Hematopoietic multipotent progenitor cell treated with erythropoietin and hydrocortisone succinate and interleukin-3 and kit ligand, for 15 days (in vitro differentiated cells): ENCODE measurements around the gene TACO1.
A peak's percentile ranks its signal among the peaks of the same experiment; 100 is the strongest.

Source experiments
- DNase-seq: peaks from one replicate; pipeline ENCODE4 v3.0.0-alpha.2; 2015; ENCODE audit warnings: low spot score

Gene TACO1

GRCh38 chr17:63601439-63602371 is 1.0 kb downstream of the TACO1 start:
- peak; percentile 56 for DNase-seq

DNA sequence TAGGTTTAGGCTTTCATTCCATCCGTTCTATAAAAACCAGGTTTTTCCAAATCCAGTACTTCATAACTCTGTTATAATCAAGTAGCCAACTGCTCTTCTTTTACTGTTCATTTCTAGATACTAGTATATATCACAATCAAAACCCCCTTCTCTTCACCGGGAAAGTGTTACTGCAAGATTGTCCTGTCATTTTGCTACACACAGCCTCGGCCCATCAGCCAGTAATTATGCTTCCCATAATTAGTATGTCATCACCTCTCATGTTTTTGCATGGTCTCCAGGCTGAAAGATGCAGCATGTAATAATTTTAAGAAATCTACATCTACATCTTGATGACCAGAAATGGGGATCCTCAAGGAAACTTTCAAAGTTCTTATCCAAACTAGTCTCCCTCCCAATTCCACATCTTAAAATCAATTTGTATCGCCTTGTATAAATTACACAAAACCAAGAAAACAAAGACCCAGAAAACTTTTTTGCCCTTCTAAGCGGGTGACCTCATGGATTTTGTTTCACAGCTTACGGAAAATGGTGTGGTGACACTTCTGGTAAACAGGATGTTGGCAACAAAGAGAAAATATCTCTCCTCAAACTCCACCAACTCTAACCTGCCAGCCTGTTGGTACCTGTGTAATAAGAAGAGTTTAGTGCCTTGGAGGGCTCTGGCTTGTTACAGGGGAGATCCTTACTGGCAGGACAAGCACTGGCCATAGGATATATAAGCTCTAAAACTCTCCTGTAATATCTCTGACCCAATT is 9.3 kb downstream of the TACO1 start:
- no peak for DNase-seq

- DNase-seq = no peak
These were observed 10.2 kb downstream of the TACO1 start for GRCh38 chr17:63610854-63611253.

- no peak for DNase-seq
These were observed 10.7 kb downstream of the TACO1 start for GRCh38 chr17:63611354-63611753.

- DNase-seq = no peak
These were observed 13.0 kb downstream of the TACO1 start for GRCh38 chr17:63613663-63614062.

DNA sequence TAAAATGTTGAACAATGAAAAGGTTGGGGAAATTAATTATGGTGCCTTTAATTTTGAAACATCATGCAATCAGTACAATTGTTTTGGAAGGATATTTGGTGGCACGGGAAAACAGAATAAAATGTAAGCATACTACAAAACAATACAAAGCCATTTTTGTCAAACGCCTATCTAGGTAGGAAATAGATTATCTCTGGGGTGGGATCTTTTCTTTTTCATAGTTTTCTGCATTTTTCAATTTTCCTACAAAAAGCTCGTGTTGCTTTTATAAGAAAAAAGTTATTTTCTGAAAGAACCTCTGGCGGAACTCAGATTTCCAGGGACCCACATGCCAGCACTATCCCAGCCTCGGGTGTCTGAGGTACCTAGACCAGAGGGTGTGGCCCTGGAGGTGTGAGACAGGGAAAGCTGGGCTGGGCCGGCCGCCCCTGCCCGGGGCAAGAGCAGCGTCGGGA is 20.6 kb downstream of the TACO1 start:
- no peak for DNase-seq

DNA sequence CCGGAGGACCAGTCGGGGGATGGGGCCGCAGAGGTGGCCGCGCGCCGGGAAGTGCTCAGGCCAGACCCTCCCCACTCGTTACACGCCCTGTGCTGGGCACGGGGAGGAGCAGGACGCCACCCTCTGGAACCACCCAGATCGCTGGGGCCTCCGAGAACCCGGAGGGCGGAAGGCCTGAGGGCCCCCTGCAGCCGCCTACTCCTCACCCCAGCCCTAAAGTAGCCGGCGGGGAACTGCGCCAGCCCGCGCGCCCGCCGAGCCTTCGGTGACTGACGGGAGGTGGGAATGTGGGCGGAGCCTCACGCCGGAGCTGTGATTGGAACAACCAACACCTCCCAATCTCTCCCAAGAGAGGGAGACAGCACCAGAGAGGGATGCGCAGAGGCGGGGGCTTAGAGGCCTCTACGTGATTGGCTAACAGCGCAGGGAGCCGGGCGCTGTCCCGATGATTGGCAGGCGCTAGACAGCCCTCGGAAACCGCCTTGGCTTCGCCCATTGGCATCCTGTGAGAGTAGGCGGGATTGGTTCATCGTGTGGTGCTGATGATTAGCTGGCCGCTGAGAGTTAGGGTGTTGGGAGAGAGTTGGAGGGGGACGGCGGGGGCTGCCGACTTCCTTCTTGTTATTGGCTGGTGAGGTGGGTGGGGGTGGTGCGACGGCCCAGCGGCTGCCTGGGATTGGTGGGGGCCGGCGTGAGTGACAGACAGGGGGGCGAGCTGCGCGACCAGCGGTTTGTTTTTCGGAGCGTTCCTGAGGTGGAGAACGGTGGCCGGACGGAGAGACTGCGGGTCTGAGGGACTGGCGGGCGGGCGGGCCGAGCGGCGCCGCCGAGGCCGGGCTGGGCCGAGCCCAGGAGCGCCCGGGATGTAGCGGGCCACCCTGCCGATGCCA is 21.2 kb downstream of the TACO1 start, which contains the start of gene MAP3K3:
Gene MAP3K3 (plus strand): TSS at position 734 of the 890 bp plus-strand sequence. CDS start 343 bp downstream, outside the sequence.
- peak; percentile 97 for DNase-seq

- DNase-seq = peak; percentile 51
These were observed 22.1 kb downstream of the TACO1 start for GRCh38 chr17:63622574-63623390.

GRCh38 chr17:63623786-63624530 is 23.3 kb downstream of the TACO1 start:
- no peak for DNase-seq

DNA sequence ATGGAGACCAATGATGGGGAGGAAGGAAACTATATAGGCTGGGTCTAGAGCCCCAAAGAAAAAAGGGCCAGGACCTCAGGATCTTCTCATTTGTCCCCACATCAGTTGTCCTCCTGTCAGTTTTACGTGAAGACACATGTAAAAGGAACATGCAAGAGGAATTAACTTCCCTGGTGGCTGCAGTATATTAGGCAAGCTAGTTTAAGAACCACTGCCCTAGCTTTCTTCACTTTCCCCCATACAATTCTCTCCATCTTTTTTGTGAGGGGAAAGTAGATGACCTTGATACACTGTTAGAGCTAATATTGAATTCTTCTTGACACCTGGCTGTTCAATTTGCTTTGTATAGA is 23.8 kb downstream of the TACO1 start:
- no peak for DNase-seq

GRCh38 chr17:63626551-63627180 is 26.0 kb downstream of the TACO1 start:
- no peak for DNase-seq

GRCh38 chr17:63629627-63630026 is 28.9 kb downstream of the TACO1 start:
- no peak for DNase-seq

DNA sequence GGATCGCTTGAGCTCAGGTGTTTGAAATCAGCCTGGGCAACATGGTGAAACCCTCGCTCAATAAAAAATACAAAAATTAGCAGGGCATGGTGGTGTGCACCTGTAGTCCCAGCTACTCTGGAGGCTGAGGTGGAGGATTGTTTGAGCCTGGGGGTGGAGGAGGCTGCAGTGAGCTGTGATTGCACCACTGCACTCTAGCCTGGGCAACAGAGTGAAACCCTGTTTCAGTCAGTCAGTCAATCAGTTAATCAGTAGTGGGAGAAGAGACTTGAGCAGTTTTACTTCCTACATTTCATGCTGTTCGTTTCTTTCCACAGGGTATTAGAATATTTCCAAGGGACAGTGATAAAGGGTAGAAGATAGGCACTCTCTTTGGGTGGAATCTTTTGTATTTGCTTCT is 30.4 kb downstream of the TACO1 start:
- DNase-seq = no peak

- DNase-seq = no peak
These were observed 30.9 kb downstream of the TACO1 start for GRCh38 chr17:63631626-63632025.

DNA sequence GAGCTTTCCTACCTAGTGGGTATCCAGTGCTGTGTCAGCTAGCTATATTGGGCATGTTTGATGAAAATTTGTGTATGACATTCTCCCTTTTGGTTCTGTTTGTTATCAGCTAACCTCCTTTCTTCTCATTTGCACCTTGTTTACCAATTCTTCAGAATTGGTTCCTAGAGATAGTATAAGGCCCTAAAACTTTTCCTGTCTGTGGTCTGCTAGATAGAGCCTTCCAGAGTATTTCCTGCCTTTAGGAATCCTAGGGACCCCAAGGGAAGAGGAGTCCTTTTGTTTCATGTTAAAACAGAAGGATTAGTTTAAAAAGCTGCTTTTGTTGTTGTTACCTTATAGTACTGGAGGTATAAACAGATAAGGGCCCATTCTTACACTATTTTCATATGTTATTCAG is 33.0 kb downstream of the TACO1 start:
- DNase-seq = no peak

DNA sequence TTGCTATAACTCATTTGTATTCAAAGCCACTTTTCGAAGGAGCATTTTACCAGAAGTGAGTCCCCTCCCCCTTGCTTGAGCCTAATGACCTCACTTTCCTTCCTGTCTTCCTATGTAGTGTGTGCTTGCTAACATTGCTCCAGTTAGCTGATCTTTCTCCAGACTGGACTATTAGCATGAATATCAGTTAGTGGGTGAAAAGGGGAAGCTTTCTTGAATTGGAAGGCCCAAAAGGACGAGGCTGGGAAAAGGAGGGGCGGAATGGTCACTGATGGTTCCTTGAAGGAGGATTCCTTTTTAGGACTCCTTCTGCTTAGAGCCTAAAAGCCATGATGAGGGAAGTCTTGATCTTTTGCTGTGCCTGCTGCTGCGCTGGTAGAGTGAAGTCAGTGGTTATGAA is 33.5 kb downstream of the TACO1 start:
- DNase-seq = no peak

DNA sequence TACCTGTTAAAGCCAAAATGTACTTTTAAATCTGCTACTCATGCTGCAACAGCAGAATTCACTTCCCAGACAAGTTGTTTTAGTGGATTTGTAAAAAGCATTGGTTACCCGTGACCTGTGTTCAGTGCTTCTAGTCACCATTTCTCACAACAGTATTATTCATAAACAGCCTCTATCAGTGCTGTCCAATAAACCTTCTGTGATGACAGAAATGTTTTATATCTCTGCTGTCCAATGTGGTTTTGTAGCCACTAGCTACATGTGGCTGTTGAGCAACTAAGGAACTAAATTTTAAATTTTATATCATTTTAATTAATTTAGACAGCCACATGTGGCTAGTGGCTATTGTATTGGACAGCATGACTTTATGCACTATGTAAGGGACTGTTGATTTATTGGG is 34.1 kb downstream of the TACO1 start:
- DNase-seq = no peak

DNA sequence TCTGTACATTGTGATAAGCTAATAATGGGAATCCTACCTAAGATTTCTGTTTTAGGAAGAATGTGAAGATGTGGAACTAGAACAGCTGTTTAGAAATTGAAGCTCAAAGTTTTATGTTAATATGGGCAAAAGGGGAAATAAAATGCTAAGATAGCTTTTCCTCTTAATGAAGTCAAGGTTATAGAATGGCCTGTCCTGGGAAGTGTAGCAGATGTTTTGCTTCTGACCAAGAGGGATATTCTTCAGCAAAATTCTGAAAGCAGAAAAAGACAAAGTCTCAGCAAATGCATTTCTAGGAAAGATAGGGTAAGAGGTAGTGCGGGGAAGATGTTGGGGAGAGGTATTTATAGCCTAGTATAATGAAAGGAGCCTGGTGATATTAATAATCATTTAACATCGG is 34.6 kb downstream of the TACO1 start:
- no peak for DNase-seq

- no peak for DNase-seq
These were observed 35.1 kb downstream of the TACO1 start for GRCh38 chr17:63635787-63636186.

- DNase-seq = no peak
These were observed 38.4 kb downstream of the TACO1 start for GRCh38 chr17:63639125-63639524.
